ENCODE results near the gene SRRM2.

- TF ChIP-seq CTCF (IDR thresholded peaks at IDR 0.05), result no peak
- no peak for TF ChIP-seq EP300 (IDR thresholded peaks at IDR 0.05; ENCODE audit: low read depth)
- TF ChIP-seq POLR2A (IDR thresholded peaks at IDR 0.05), result no peak
- no peak for TF ChIP-seq POLR2AphosphoS5 (IDR thresholded peaks at IDR 0.05)
These were observed 46.3 kb downstream of the SRRM2 start for GRCh38 chr16:2798723-2799204.

Data from transverse colon (tissue), 4 donors.